PC-9 (cell line): ENCODE results near the gene GRAP2.

Experiments used
- EZH2 ChIP-seq: fragments of 200-600 bp; sonication (generic); IDR thresholded peaks from 2 replicates; pipeline ENCODE4 v1.8.0; 2017; ENCODE audit warnings: antibody characterized with exemption, low read depth
- TF ChIP-seq, protein P1 (sequence below): fragments of 200-600 bp; sonication (generic); conservative IDR thresholded peaks from 2 replicates; pipeline ENCODE4 v1.6.1; 2017; ENCODE audit warnings: mixed run types, antibody characterized with exemption, mild to moderate bottlenecking, moderate library complexity

GRCh38 chr22:40010746-40011145 lies 109.9 kb downstream of the GRAP2 start:
- TF ChIP-seq, protein P1, sequence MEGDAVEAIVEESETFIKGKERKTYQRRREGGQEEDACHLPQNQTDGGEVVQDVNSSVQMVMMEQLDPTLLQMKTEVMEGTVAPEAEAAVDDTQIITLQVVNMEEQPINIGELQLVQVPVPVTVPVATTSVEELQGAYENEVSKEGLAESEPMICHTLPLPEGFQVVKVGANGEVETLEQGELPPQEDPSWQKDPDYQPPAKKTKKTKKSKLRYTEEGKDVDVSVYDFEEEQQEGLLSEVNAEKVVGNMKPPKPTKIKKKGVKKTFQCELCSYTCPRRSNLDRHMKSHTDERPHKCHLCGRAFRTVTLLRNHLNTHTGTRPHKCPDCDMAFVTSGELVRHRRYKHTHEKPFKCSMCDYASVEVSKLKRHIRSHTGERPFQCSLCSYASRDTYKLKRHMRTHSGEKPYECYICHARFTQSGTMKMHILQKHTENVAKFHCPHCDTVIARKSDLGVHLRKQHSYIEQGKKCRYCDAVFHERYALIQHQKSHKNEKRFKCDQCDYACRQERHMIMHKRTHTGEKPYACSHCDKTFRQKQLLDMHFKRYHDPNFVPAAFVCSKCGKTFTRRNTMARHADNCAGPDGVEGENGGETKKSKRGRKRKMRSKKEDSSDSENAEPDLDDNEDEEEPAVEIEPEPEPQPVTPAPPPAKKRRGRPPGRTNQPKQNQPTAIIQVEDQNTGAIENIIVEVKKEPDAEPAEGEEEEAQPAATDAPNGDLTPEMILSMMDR = no peak
- TF ChIP-seq EZH2 = no peak
